ENCODE measurements around the gene RPS6KA6. TPM values are rescaled to one million over a fixed set of nuclear protein-coding genes. Genes with fewer than 3 reads are reported as not detected.

Gene RPS6KA6
- total RNA-seq, 4 donors from 2014 or later, result 0.49 to 3.9 (median 0.72) TPM

DNA sequence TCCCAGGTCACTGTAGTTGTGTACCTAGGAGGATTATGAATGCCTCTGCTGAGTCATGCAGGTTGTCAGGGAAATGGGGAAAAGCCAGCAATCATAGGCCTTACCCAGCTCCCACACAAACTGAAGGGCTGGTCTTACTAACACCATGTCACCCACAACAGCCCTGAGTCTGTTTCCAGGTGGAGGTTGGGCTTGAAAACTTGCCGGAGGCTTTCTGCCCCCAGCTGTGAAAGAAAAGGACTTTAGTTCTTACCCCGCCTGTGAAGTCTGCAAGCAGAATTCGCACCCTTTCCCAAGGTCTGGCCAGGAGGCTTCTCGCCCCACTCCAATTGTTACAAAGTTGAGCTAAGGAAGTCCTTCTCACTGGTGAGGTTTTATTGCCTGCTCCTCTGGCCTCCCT, 143.9 kb downstream of the RPS6KA6 start:
- TF ChIP-seq, protein P1, sequence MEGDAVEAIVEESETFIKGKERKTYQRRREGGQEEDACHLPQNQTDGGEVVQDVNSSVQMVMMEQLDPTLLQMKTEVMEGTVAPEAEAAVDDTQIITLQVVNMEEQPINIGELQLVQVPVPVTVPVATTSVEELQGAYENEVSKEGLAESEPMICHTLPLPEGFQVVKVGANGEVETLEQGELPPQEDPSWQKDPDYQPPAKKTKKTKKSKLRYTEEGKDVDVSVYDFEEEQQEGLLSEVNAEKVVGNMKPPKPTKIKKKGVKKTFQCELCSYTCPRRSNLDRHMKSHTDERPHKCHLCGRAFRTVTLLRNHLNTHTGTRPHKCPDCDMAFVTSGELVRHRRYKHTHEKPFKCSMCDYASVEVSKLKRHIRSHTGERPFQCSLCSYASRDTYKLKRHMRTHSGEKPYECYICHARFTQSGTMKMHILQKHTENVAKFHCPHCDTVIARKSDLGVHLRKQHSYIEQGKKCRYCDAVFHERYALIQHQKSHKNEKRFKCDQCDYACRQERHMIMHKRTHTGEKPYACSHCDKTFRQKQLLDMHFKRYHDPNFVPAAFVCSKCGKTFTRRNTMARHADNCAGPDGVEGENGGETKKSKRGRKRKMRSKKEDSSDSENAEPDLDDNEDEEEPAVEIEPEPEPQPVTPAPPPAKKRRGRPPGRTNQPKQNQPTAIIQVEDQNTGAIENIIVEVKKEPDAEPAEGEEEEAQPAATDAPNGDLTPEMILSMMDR (IDR thresholded peaks at IDR 0.05; ENCODE audit: low read depth), result no peak

Small RNA genes lying within 50 kb of the gene (small RNA-seq; reads per million reads assigned to genes)
- not detected for gene MIR548I4
